NCI-H2081 (cell line): Measurements from ENCODE around the gene PPP1R15A.
"Not testable (repeated sequence)": the region's sequence is repeated elsewhere in the genome, so short reads cannot be mapped to it uniquely, and the experiment has no call there.

ENCODE experiments used
- DNase-seq, 2 experiments: peaks; one replicate each; lab custom pipeline; 2025; lab: John Stamatoyannopoulos, UW

The PPP1R15A gene

GRCh38 chr19:48914181-48914580 is 42.0 kb downstream of the PPP1R15A start:
- no peak for DNase-seq

- no peak for DNase-seq
Measured at GRCh38 chr19:48915757-48916156, 43.5 kb downstream of the PPP1R15A start.

- DNase-seq = no peak
Measured at GRCh38 chr19:48918071-48918470, 45.9 kb downstream of the PPP1R15A start.

- DNase-seq = no peak
Measured at GRCh38 chr19:48918801-48919247, 46.6 kb downstream of the PPP1R15A start.

- not testable (repeated sequence) for DNase-seq
Measured at GRCh38 chr19:48919271-48919670, 47.0 kb downstream of the PPP1R15A start.

- no peak for DNase-seq
Measured at GRCh38 chr19:48920949-48921348, 48.7 kb downstream of the PPP1R15A start.

- DNase-seq = no peak
Measured at GRCh38 chr19:48921721-48922500, 49.7 kb downstream of the PPP1R15A start.

GRCh38 chr19:48922548-48923490 is 50.6 kb downstream of the PPP1R15A start:
- DNase-seq = no peak

- DNase-seq = no peak
Measured at GRCh38 chr19:48925240-48925843, 53.1 kb downstream of the PPP1R15A start.
